Neutrophil (primary cell): ENCODE measurements around the gene ANKRD24.
"Not testable (repeated sequence)": the region's sequence is repeated elsewhere in the genome, so short reads cannot be mapped to it uniquely, and the experiment has no call there.

ENCODE experiments used
- H3K27ac ChIP-seq: fragments of 200-600 bp; sonication (generic); 2 replicates; pipeline ENCODE4 v1.5.1; 2016; ENCODE audit warnings: mild to moderate bottlenecking, moderate library complexity
- H3K27me3 ChIP-seq: fragments of 200-600 bp; sonication (generic); 2 replicates; pipeline ENCODE4 v1.6.0; 2016; ENCODE audit warnings: mild to moderate bottlenecking
- H3K36me3 ChIP-seq: fragments of 200-600 bp; sonication (generic); 2 replicates; pipeline ENCODE4 v1.5.1; 2017
- H3K4me1 ChIP-seq, 2 experiments: fragments of 200-600 bp in 1 of 2; sonication (generic) in 1 of 2; 1 replicate in 1 of 2; 2 replicates in 1 of 2; pipeline versions ENCODE4 v1.5.1 to v1.6.1; 2013 to 2016; ENCODE audit warnings: low read depth in 1 of 2, low read length in 1 of 2, mild to moderate bottlenecking in 1 of 2, moderate library complexity in 1 of 2; ENCODE audit not compliant: control insufficient read depth in 1 of 2, insufficient read depth in 1 of 2
- H3K4me3 ChIP-seq, 2 experiments: fragments of 200-600 bp in 1 of 2; sonication (generic) in 1 of 2; 1 replicate in 1 of 2; 2 replicates in 1 of 2; pipeline ENCODE4 v1.5.1; 2013 to 2016; ENCODE audit warnings: low read depth in 1 of 2, low read length in 1 of 2, mild to moderate bottlenecking in 1 of 2, moderate library complexity in 1 of 2
- H3K9me3 ChIP-seq: fragments of 200-600 bp; sonication (generic); 2 replicates; pipeline ENCODE4 v1.5.1; 2016
- TF ChIP-seq, protein P1 (sequence below): fragments of 200-600 bp; sonication (generic); IDR thresholded peaks from 2 replicates; pipeline ENCODE4 v1.5.1; 2016; ENCODE audit warnings: antibody characterized with exemption

Gene ANKRD24

DNA sequence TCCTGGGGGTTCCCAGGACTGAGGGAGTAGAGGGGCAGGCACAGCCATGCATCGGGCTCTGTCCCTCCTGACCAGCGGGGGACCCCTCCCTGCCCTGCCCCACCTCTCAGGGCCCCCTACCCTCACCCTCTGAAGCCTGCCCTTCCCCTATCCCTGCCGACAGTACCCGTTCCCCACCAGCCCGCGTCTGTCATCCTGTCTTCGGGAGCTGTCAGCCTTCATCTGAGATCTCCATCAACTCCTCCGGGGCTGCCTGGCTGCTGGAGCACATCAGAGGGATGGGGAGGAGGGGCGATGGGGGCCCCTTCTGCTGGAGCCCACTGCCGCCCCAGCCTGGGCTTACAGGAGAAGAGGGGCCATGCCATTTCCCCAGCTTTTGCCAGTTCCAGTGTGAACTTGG lies 90.4 kb downstream of the ANKRD24 start:
- Histone ChIP-seq H3K27ac (no peak overlapping the region), H3K9me3 (no peaks in the 10 kb centered on the region), H3K4me1 (no peaks in the 10 kb centered on the region), H3K4me3 (no peak overlapping the region), H3K27me3 (peaks cover 13% of the 10 kb centered on the region), H3K36me3 (peaks cover 26% of the 10 kb centered on the region)
- TF ChIP-seq, protein P1, sequence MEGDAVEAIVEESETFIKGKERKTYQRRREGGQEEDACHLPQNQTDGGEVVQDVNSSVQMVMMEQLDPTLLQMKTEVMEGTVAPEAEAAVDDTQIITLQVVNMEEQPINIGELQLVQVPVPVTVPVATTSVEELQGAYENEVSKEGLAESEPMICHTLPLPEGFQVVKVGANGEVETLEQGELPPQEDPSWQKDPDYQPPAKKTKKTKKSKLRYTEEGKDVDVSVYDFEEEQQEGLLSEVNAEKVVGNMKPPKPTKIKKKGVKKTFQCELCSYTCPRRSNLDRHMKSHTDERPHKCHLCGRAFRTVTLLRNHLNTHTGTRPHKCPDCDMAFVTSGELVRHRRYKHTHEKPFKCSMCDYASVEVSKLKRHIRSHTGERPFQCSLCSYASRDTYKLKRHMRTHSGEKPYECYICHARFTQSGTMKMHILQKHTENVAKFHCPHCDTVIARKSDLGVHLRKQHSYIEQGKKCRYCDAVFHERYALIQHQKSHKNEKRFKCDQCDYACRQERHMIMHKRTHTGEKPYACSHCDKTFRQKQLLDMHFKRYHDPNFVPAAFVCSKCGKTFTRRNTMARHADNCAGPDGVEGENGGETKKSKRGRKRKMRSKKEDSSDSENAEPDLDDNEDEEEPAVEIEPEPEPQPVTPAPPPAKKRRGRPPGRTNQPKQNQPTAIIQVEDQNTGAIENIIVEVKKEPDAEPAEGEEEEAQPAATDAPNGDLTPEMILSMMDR, result no peak

GRCh38 chr19:4274321-4274686 lies 91.8 kb downstream of the ANKRD24 start:
- H3K4me3 ChIP-seq, H3K27ac ChIP-seq, H3K9me3 ChIP-seq, H3K4me1 ChIP-seq: not testable (repeated sequence)
- H3K36me3 ChIP-seq, result peaks cover 13% of the 10 kb centered on the region
- H3K27me3 ChIP-seq, result peaks cover 27% of the 10 kb centered on the region
